K562 (cell line): ENCODE measurements around the gene NMRK2. TPM values are rescaled to one million over a fixed set of nuclear protein-coding genes. Genes with fewer than 3 reads are reported as not detected.

Source experiments
- ATAC-seq: fragments of 200-7000 bp; cut with Tn5 transposase; 3 replicates; pipeline ENCODE4 v1.9.1; 2020; ENCODE audit warnings: moderate library complexity
- BruUV-seq: library from RNA; stranded (reverse); fragments of 400-500 nt; replicated peaks from 2 replicates; lab custom pipeline; 2021; lab: Mats Ljungman, UMichigan
- CTCF ChIA-PET: fragments of 300-600 bp; formaldehyde crosslinking; extraction: SDS; loops from one replicate; lab custom pipeline; 2021; ENCODE audit warnings: low intra/inter-chr PET ratio; lab: Yijun Ruan, JAX
- POLR2A ChIA-PET: fragments of 300-600, 350-650 bp; sonication (Branson Sonifier 250); formaldehyde crosslinking; extraction: SDS; loops from one replicate; lab custom pipeline; 2021; ENCODE audit warnings: antibody characterized with exemption, inconsistent platforms; lab: Yijun Ruan, JAX
- DNase-seq, 4 experiments: peaks; one replicate each; pipeline versions ENCODE4 v3.0.0 to v3.0.0-alpha.2; 2011 to 2018; ENCODE audit warnings: low spot score in 3 of 4, mixed read lengths in 3 of 4; ENCODE audit errors: extremely low read depth in 1 of 4
- FAIRE-seq: peaks from 2 replicates; lab custom pipeline; 2011; peaks lifted over from hg19 to GRCh38; lab: Jason Lieb, UNC
- H2AFZ ChIP-seq: 2 replicates; pipeline ENCODE4 v1.6.0; 2011; ENCODE audit warnings: low read depth, low read length, control low read depth, inconsistent platforms
- H3K27ac ChIP-seq: fragments of 200-600 bp; 3 replicates; pipeline ENCODE4 v1.8.0; 2011; ENCODE audit warnings: low read depth, mild to moderate bottlenecking, control low read depth, inconsistent platforms, low read length, moderate library complexity, mixed read lengths; ENCODE audit errors: extremely low read depth
- H3K27me3 ChIP-seq, 2 experiments: fragments of 300-600 bp in 1 of 2; 2 replicates in 1 of 2; 3 replicates in 1 of 2; pipeline versions ENCODE4 v1.6.0 to v1.8.0; 2011; ENCODE audit warnings: inconsistent platforms in 2 of 2, low read length in 2 of 2, mild to moderate bottlenecking in 1 of 2, mixed read lengths in 1 of 2, moderate library complexity in 1 of 2; ENCODE audit not compliant: control insufficient read depth in 2 of 2, insufficient read depth in 2 of 2
- H3K36me3 ChIP-seq: fragments of 300-600 bp; 3 replicates; pipeline ENCODE4 v1.8.0; 2011; ENCODE audit warnings: mild to moderate bottlenecking, low read length, inconsistent platforms; ENCODE audit not compliant: control insufficient read depth, insufficient read depth
- H3K4me1 ChIP-seq, 2 experiments: fragments of 200-600 bp in 1 of 2; replicated peaks in 1 of 2; 2 replicates in 1 of 2; 3 replicates in 1 of 2; pipeline versions ENCODE4 v1.5.1 to v1.8.0; 2011; ENCODE audit warnings: inconsistent platforms in 2 of 2, low read length in 2 of 2, mild to moderate bottlenecking in 1 of 2, mixed read lengths in 1 of 2, moderate library complexity in 1 of 2; ENCODE audit not compliant: control insufficient read depth in 2 of 2, insufficient read depth in 2 of 2
- H3K4me2 ChIP-seq: 2 replicates; pipeline ENCODE4 v1.6.1; 2011; ENCODE audit warnings: low read length, control low read depth, inconsistent platforms, mixed read lengths; ENCODE audit not compliant: insufficient read depth
- H3K4me3 ChIP-seq: fragments of 200-600 bp; sonication (generic), shearing (Covaris generic); 2 replicates; pipeline ENCODE4 v1.5.1; 2016; ENCODE audit warnings: control low read depth, inconsistent platforms
- H3K79me2 ChIP-seq: fragments of 200-600 bp; 3 replicates; pipeline ENCODE4 v1.8.0; 2011; ENCODE audit warnings: low read length, inconsistent platforms; ENCODE audit not compliant: control insufficient read depth, insufficient read depth
- H3K9ac ChIP-seq, 2 experiments: 2 replicates each; pipeline versions ENCODE4 v1.6.0 to v1.6.1; 2011; ENCODE audit warnings: low read depth in 2 of 2, low read length in 2 of 2, control low read depth in 1 of 2, inconsistent platforms in 1 of 2, mild to moderate bottlenecking in 1 of 2, mixed read lengths in 1 of 2; ENCODE audit not compliant: insufficient read depth in 1 of 2
- H3K9me1 ChIP-seq: one replicate; pipeline ENCODE4 v1.6.0; 2011; ENCODE audit warnings: inconsistent platforms, mild to moderate bottlenecking, low read length, moderate library complexity; ENCODE audit not compliant: control insufficient read depth, insufficient read depth
- H3K9me3 ChIP-seq: replicated peaks from 2 replicates; pipeline ENCODE4 v1.5.1; 2011; ENCODE audit warnings: low read depth, low read length, inconsistent platforms; ENCODE audit not compliant: control insufficient read depth, insufficient read depth
- H4K20me1 ChIP-seq: replicated peaks from 2 replicates; pipeline ENCODE4 v1.6.1; 2011; ENCODE audit warnings: low read length, inconsistent platforms, mixed read lengths; ENCODE audit not compliant: control insufficient read depth, insufficient read depth
- BCOR ChIP-seq: fragments of 450-650 bp; IDR thresholded peaks from 2 replicates; pipeline ENCODE4 v1.6.1; 2016
- CEBPG ChIP-seq, 3 experiments: fragments of 200-800 bp in 1 of 3; sonication (Bioruptor generic) in 1 of 3; sonication (generic) in 1 of 3; formaldehyde crosslinking in 1 of 3; IDR thresholded peaks in 2 of 3; conservative IDR thresholded peaks in 1 of 3; 2 replicates each; pipeline versions ENCODE4 v1.6.1 to v1.8.0; 2016 to 2022; ENCODE audit warnings: missing compliant biosample characterization in 2 of 3, missing genetic modification characterization in 2 of 3, mild to moderate bottlenecking in 1 of 3, missing genetic modification reagents in 1 of 3
- E2F5 ChIP-seq: sonication (generic); formaldehyde crosslinking; IDR thresholded peaks from 2 replicates; pipeline ENCODE4 v1.8.0; 2022; ENCODE audit warnings: mild to moderate bottlenecking, missing genetic modification reagents
- GTF2A2 ChIP-seq: IDR thresholded peaks from 2 replicates; pipeline ENCODE4 v1.6.1; 2016; ENCODE audit warnings: mild to moderate bottlenecking, missing genetic modification characterization, missing compliant biosample characterization
- JUN ChIP-seq, 2 experiments: sonication (generic) in 1 of 2; formaldehyde crosslinking in 1 of 2; IDR thresholded peaks; 2 replicates each; pipeline versions ENCODE4 v1.6.1 to v1.8.0; 2012 to 2022; ENCODE audit warnings: borderline replicate concordance in 2 of 2, mild to moderate bottlenecking in 2 of 2, improper control_type of control experiment in 1 of 2, low read depth in 1 of 2, low read length in 1 of 2, missing genetic modification reagents in 1 of 2
- KDM1A ChIP-seq, 2 experiments: fragments of 450-650 bp; IDR thresholded peaks; 2 replicates each; pipeline ENCODE4 v1.6.1; 2016; ENCODE audit warnings: mild to moderate bottlenecking in 2 of 2
- RBM25 ChIP-seq: fragments of 200-400 bp; formaldehyde crosslinking; IDR thresholded peaks from 2 replicates; pipeline ENCODE4 v1.6.1; 2018; ENCODE audit warnings: low read length, low read depth, moderate library complexity; ENCODE audit not compliant: severe bottlenecking
- RUNX1 ChIP-seq: sonication (generic); IDR thresholded peaks from 2 replicates; pipeline ENCODE4 v1.6.1; 2016; ENCODE audit warnings: antibody characterized with exemption, low read depth
- THRAP3 ChIP-seq: fragments of 450-650 bp; IDR thresholded peaks from 2 replicates; pipeline ENCODE4 v1.6.1; 2016; ENCODE audit warnings: mild to moderate bottlenecking, inconsistent platforms, borderline replicate concordance
- ZBTB34 ChIP-seq: fragments of 250-450 bp; sonication (Bioruptor Pico); IDR thresholded peaks from 2 replicates; pipeline ENCODE4 v1.8.0; 2021; ENCODE audit warnings: mild to moderate bottlenecking, moderate library complexity
- ZEB2 ChIP-seq: fragments of 450-650 bp; IDR thresholded peaks from 2 replicates; pipeline ENCODE4 v1.6.1; 2016
- ZFP36 ChIP-seq: fragments of 150-350 bp; IDR thresholded peaks from 2 replicates; pipeline ENCODE4 v1.6.1; 2018; ENCODE audit warnings: low read length, low read depth; ENCODE audit not compliant: partially characterized antibody
- WGBS: fragments of 100-300 bp; shearing (Covaris generic); methylation state at CpG from one replicate; pipeline ENCODE4 v1.1.6; 2016; ENCODE audit warnings: low coverage, mixed read lengths; ENCODE audit not compliant: insufficient coverage; ENCODE audit errors: missing lambda C conversion rate; 5-methylcytosine and 5-hydroxymethylcytosine counted together
- in situ Hi-C: fragments of 300-500 bp; cut with MboI; formaldehyde crosslinking; loops from 4 replicates; pipeline ENCODE4 v1.15.0; 2018; ENCODE audit warnings: inconsistent platforms, mixed read lengths
- intact Hi-C: fragments of 100-400 bp; cut with micrococcal nuclease; formaldehyde crosslinking; loops from 2 replicates; pipeline ENCODE4 v1.14.2; 2022
- polyA plus RNA-seq, 8 experiments: library from polyadenylated mRNA; depleted of rRNA in 4 of 8; stranded (reverse) in 5 of 8; unstranded in 3 of 8; fragments of >200 nt; fragmentation: Nextera tagmentation in 2 of 8; fragmentation: Illumina TruSeq in 1 of 8; extraction: Ambion mirVana in 2 of 8; extraction: Trizol in 1 of 8; gene quantifications; 2 replicates each; pipeline versions ENCODE4 v1.2.1 to v1.2.3, GENCODE V29; 2011 to 2014; ENCODE audit warnings: inconsistent platforms in 1 of 8, missing spikeins in 1 of 8
- total RNA-seq, 7 experiments: library from RNA; depleted of rRNA in 6 of 7; stranded (reverse); fragments of >200 nt in 6 of 7; fragmentation: Illumina TruSeq in 2 of 7; extraction: Trizol in 2 of 7; gene quantifications; 2 replicates each; pipeline versions ENCODE4 v1.2.1 to v1.2.3, GENCODE V29; 2011 to 2021; ENCODE audit warnings: low replicate concordance in 1 of 7

Gene NMRK2
- total and polyA plus RNA-seq, 9 of the 15 experiments (the other 6 are each of a cell fraction or from before 2014, with no cell fraction given): not detected

GRCh38 chr19:3902317-3902973 is 30.4 kb upstream of the NMRK2 start:
- FAIRE-seq (no peak), DNase-seq (no peak), ATAC-seq (no peak)
- H3K27ac ChIP-seq: no peak overlapping the region
- H3K27me3 ChIP-seq: peaks cover 16 to 33% of the 10 kb centered on the region in 2 experiments; a peak in 4 of 5 replicates
- CTCF ChIA-PET: no interaction called here
- BruUV-seq: no TSS peak
- peak overlapping the region in 1 of 2 experiments; percentile 20; a peak in 1 of 4 replicates for H3K9ac ChIP-seq
- H3K4me3 ChIP-seq: no peak overlapping the region
- TF ChIP-seq ZBTB34: no peak
- TF ChIP-seq RUNX1: no peak
- no peak for TF ChIP-seq ZEB2
- TF ChIP-seq CEBPG (CRISPR knock-in tag; IDR thresholded peaks at IDR 0.05): no peak
- no peak for TF ChIP-seq CEBPG (tag; conservative IDR thresholded peaks at IDR 0.05 in 1 of 2, IDR thresholded peaks at IDR 0.05 in 1 of 2)
- peak; percentile 68 for TF ChIP-seq BCOR
- TF ChIP-seq THRAP3: no peak
- no peak for TF ChIP-seq E2F5
- TF ChIP-seq ZFP36: peak; percentile 70
- TF ChIP-seq GTF2A2 (tag): no peak
- TF ChIP-seq KDM1A (IDR thresholded peaks at IDR 0.05): peak; percentile 44 to 58
- TF ChIP-seq RBM25: peak; percentile 59
- no peak for TF ChIP-seq JUN (IDR thresholded peaks at IDR 0.05; ENCODE audit: borderline replicate concordance, low read depth, low read length)
- no peak for TF ChIP-seq JUN (CRISPR knock-in tag; IDR thresholded peaks at IDR 0.05; ENCODE audit: borderline replicate concordance)
- H2AFZ ChIP-seq: no peak overlapping the region
- H3K9me3 ChIP-seq: no peaks in the 10 kb centered on the region; the same call in none of the 2 replicates
- intact Hi-C loops (no loop called here), in situ Hi-C loops (no loop called here)
- no peak overlapping the region for H3K4me2 ChIP-seq
- no peaks in the 10 kb centered on the region for H3K9me1 ChIP-seq
- H4K20me1 ChIP-seq: no peaks in the 10 kb centered on the region
- POLR2A ChIA-PET: no interaction called here
- H3K79me2 ChIP-seq: no peaks in the 10 kb centered on the region
- H3K36me3 ChIP-seq: no peaks in the 10 kb centered on the region
- 5% methylated on average over 15 of the region's 15 CpGs for WGBS
- H3K4me1 ChIP-seq: peaks cover 0 to under 1% of the 10 kb centered on the region in 2 experiments; a peak in 2 of 5 replicates
